ENCODE measurements around the gene TPM1.

- no peak for TF ChIP-seq EZH2phosphoT487 (IDR thresholded peaks at IDR 0.05; ENCODE audit: insufficient read depth, low read depth)
- no peak for TF ChIP-seq EZH2 (IDR thresholded peaks at IDR 0.05; ENCODE audit: insufficient read depth, poor library complexity, severe bottlenecking)
Observed at GRCh38 chr15:63056829-63057228, 14.3 kb downstream of the TPM1 start.

Data from GM23248 (cell line).